K562 (cell line): ENCODE measurements around the gene CTTNBP2. TPM values are rescaled to one million over a fixed set of nuclear protein-coding genes. Genes with fewer than 3 reads are reported as not detected.

Source experiments
- BRD4 ChIP-seq: fragments of 200-600 bp; sonication (generic); IDR thresholded peaks from 2 replicates; pipeline ENCODE4 v1.6.1; 2017; ENCODE audit warnings: inconsistent platforms
- EWSR1 ChIP-seq: fragments of 450-650 bp; IDR thresholded peaks from 2 replicates; pipeline ENCODE4 v1.6.1; 2018; ENCODE audit warnings: borderline replicate concordance, mild to moderate bottlenecking, low read depth, moderate library complexity; ENCODE audit not compliant: partially characterized antibody
- MAFF ChIP-seq: IDR thresholded peaks from 2 replicates; pipeline ENCODE4 v1.6.1; 2012; ENCODE audit warnings: low read length, improper control_type of control experiment
- SIN3B ChIP-seq: fragments of 450-650 bp; IDR thresholded peaks from 2 replicates; pipeline ENCODE4 v1.6.1; 2017; ENCODE audit warnings: low read depth, mild to moderate bottlenecking, moderate library complexity
- SMARCE1 ChIP-seq: fragments of 450-650 bp; IDR thresholded peaks from 2 replicates; pipeline ENCODE4 v1.7.1; 2016; ENCODE audit warnings: mild to moderate bottlenecking
- SRSF9 ChIP-seq: fragments of 200-400 bp; formaldehyde crosslinking; IDR thresholded peaks from 2 replicates; pipeline ENCODE4 v1.6.1; 2017; ENCODE audit warnings: low read depth, low read length, borderline replicate concordance
- STAT5B ChIP-seq: fragments of 250-450 bp; sonication (Bioruptor Pico); IDR thresholded peaks from 2 replicates; pipeline ENCODE4 v1.8.0; 2021; ENCODE audit warnings: mild to moderate bottlenecking, inconsistent platforms
- TBL1XR1 ChIP-seq, 2 experiments: IDR thresholded peaks; 2 replicates each; pipeline ENCODE4 v1.6.1; 2012; ENCODE audit warnings: improper control_type of control experiment in 2 of 2, low read length in 2 of 2, mild to moderate bottlenecking in 1 of 2
- polyA plus RNA-seq, 8 experiments: library from polyadenylated mRNA; depleted of rRNA in 4 of 8; stranded (reverse) in 5 of 8; unstranded in 3 of 8; fragments of >200 nt; fragmentation: Nextera tagmentation in 2 of 8; fragmentation: Illumina TruSeq in 1 of 8; extraction: Ambion mirVana in 2 of 8; extraction: Trizol in 1 of 8; gene quantifications; 2 replicates each; pipeline versions ENCODE4 v1.2.1 to v1.2.3, GENCODE V29; 2011 to 2014; ENCODE audit warnings: inconsistent platforms in 1 of 8, missing spikeins in 1 of 8
- total RNA-seq, 7 experiments: library from RNA; depleted of rRNA in 6 of 7; stranded (reverse); fragments of >200 nt in 6 of 7; fragmentation: Illumina TruSeq in 2 of 7; extraction: Trizol in 2 of 7; gene quantifications; 2 replicates each; pipeline versions ENCODE4 v1.2.1 to v1.2.3, GENCODE V29; 2011 to 2021; ENCODE audit warnings: low replicate concordance in 1 of 7
- TF ChIP-seq, protein P1 (sequence below): sonication (generic); formaldehyde crosslinking; IDR thresholded peaks from 2 replicates; pipeline ENCODE4 v1.8.0; 2022; ENCODE audit warnings: mild to moderate bottlenecking, missing genetic modification reagents
- TF ChIP-seq, protein P2 (sequence below), 2 experiments: IDR thresholded peaks in 1 of 2; conservative IDR thresholded peaks in 1 of 2; 2 replicates each; pipeline ENCODE4 v1.6.1; 2016; ENCODE audit warnings: low read depth in 2 of 2, mild to moderate bottlenecking in 1 of 2, missing compliant biosample characterization in 1 of 2, missing genetic modification characterization in 1 of 2, moderate library complexity in 1 of 2

Gene CTTNBP2
- total and polyA plus RNA-seq, 9 of the 15 experiments (the other 6 are each of a cell fraction or from before 2014, with no cell fraction given): 0.05 TPM; not detected in 8

DNA sequence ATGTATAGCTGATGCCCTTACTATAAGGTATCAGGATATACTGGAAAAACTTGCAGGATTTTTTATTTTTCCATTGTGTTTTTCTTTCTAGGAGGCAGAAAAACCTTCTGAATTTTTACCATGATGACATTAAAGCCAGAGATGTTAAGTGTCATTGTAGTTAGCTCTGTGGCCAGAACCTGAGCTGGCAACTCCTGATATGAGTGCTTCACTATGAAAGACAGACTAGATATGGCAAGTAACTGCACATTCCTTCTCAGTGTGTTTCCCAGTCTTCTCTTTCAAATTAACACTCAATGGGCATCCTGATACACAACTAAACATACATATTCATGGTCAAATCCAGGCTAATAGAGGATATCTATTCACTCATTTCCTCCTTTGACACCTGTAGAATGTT lies 166.2 kb downstream of the CTTNBP2 start (continued):
- TF ChIP-seq, protein P1, sequence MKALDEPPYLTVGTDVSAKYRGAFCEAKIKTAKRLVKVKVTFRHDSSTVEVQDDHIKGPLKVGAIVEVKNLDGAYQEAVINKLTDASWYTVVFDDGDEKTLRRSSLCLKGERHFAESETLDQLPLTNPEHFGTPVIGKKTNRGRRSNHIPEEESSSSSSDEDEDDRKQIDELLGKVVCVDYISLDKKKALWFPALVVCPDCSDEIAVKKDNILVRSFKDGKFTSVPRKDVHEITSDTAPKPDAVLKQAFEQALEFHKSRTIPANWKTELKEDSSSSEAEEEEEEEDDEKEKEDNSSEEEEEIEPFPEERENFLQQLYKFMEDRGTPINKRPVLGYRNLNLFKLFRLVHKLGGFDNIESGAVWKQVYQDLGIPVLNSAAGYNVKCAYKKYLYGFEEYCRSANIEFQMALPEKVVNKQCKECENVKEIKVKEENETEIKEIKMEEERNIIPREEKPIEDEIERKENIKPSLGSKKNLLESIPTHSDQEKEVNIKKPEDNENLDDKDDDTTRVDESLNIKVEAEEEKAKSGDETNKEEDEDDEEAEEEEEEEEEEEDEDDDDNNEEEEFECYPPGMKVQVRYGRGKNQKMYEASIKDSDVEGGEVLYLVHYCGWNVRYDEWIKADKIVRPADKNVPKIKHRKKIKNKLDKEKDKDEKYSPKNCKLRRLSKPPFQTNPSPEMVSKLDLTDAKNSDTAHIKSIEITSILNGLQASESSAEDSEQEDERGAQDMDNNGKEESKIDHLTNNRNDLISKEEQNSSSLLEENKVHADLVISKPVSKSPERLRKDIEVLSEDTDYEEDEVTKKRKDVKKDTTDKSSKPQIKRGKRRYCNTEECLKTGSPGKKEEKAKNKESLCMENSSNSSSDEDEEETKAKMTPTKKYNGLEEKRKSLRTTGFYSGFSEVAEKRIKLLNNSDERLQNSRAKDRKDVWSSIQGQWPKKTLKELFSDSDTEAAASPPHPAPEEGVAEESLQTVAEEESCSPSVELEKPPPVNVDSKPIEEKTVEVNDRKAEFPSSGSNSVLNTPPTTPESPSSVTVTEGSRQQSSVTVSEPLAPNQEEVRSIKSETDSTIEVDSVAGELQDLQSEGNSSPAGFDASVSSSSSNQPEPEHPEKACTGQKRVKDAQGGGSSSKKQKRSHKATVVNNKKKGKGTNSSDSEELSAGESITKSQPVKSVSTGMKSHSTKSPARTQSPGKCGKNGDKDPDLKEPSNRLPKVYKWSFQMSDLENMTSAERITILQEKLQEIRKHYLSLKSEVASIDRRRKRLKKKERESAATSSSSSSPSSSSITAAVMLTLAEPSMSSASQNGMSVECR (CRISPR knock-in tag): no peak
- TF ChIP-seq, protein P2, sequence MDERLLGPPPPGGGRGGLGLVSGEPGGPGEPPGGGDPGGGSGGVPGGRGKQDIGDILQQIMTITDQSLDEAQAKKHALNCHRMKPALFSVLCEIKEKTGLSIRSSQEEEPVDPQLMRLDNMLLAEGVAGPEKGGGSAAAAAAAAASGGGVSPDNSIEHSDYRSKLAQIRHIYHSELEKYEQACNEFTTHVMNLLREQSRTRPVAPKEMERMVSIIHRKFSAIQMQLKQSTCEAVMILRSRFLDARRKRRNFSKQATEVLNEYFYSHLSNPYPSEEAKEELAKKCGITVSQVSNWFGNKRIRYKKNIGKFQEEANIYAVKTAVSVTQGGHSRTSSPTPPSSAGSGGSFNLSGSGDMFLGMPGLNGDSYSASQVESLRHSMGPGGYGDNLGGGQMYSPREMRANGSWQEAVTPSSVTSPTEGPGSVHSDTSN (CRISPR knock-in tag; IDR thresholded peaks at IDR 0.05; ENCODE audit: low read depth): no peak
- TF ChIP-seq, protein P2 (tag; conservative IDR thresholded peaks at IDR 0.05; ENCODE audit: low read depth): no peak
- TF ChIP-seq TBL1XR1 (IDR thresholded peaks at IDR 0.05; ENCODE audit: low read length in 2 of 2) (no peak), EWSR1 (no peak), MAFF (no peak), SMARCE1 (no peak), BRD4 (no peak), SIN3B (no peak), SRSF9 (no peak), STAT5B (CRISPR knock-in tag) (no peak)
- TF ChIP-seq, all 486 proteins: peak for 0
